Measurements from ENCODE around the gene ZNF652. TPM values are rescaled to one million over a fixed set of nuclear protein-coding genes. Genes with fewer than 3 reads are reported as not detected.

Gene ZNF652
- total and polyA plus RNA-seq, 2 experiments from 2014 or later = 36.2 to 54.5 TPM

DNA sequence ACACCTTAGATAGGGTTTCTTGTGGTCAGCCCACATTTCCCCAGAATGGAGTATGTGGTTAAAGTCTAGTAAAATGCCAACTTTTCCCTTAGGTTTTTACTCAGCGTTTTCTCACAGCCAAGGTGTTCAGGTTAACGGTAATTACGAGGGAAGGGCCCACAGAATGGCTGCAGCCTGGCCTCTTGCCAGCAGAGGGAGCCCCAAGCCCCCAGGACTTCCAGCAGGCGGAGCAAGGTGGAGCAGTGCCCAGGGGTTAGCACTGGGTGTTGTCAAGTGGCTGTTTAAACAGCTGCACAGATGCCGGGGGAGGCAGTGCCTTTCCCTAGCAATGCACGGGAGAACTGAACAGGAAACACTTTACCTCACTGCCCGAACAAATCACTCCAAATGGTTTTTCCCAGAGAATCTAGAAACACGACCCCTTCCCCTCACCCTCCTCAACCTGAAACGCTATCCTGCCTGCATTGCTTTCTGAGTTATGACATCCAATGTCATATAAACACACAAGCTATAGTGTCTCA lies 46.0 kb upstream of the ZNF652 start:
- peaks cover 96% of the 10 kb centered on the region for H3K36me3 Mint-ChIP-seq (ENCODE audit: low read depth)
- no peak overlapping the region for H3K4me3 ChIP-seq
- TF ChIP-seq STAT1 (IDR thresholded peaks at IDR 0.05; ENCODE audit: unreplicated experiment) (no peak), ZNF331 (CRISPR knock-in tag; IDR thresholded peaks at IDR 0.05; ENCODE audit: low read depth) (no peak), EZH2 (IDR thresholded peaks at IDR 0.05; ENCODE audit: low read depth, unreplicated experiment) (no peak), POLR2AphosphoS5 (IDR thresholded peaks at IDR 0.05; ENCODE audit: low read depth) (no peak)
- TF ChIP-seq, protein P1, sequence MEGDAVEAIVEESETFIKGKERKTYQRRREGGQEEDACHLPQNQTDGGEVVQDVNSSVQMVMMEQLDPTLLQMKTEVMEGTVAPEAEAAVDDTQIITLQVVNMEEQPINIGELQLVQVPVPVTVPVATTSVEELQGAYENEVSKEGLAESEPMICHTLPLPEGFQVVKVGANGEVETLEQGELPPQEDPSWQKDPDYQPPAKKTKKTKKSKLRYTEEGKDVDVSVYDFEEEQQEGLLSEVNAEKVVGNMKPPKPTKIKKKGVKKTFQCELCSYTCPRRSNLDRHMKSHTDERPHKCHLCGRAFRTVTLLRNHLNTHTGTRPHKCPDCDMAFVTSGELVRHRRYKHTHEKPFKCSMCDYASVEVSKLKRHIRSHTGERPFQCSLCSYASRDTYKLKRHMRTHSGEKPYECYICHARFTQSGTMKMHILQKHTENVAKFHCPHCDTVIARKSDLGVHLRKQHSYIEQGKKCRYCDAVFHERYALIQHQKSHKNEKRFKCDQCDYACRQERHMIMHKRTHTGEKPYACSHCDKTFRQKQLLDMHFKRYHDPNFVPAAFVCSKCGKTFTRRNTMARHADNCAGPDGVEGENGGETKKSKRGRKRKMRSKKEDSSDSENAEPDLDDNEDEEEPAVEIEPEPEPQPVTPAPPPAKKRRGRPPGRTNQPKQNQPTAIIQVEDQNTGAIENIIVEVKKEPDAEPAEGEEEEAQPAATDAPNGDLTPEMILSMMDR (conservative IDR thresholded peaks at IDR 0.05; ENCODE audit: low read depth in 2 of 2) = peak; percentile 97 to 98
- H3F3A ChIP-seq (replicated peaks; ENCODE audit: low read depth) = peaks cover 43% of the 10 kb centered on the region; the same call in 1 of the 2 replicates
- peaks cover 20% of the 10 kb centered on the region for H4K20me1 ChIP-seq (replicated peaks; ENCODE audit: insufficient read depth)
- H3K4me2 ChIP-seq = no peak overlapping the region
- peaks cover 70% of the 10 kb centered on the region for H3K36me3 ChIP-seq (ENCODE audit: insufficient read depth)
- no peak overlapping the region for H2AFZ ChIP-seq
- peaks cover 1% of the 10 kb centered on the region; the same call in 1 of the 3 replicates for H3K4me1 Mint-ChIP-seq
- peaks cover 13% of the 10 kb centered on the region for H3K79me2 ChIP-seq (replicated peaks; ENCODE audit: insufficient read depth)
- no peaks in the 10 kb centered on the region for H3K4me1 ChIP-seq (ENCODE audit: insufficient read depth)
- H3K4me3 Mint-ChIP-seq = no peak overlapping the region
- H3K27ac Mint-ChIP-seq = no peak overlapping the region
- no peaks in the 10 kb centered on the region for H3K9me2 ChIP-seq (ENCODE audit: insufficient read depth)
- ATAC-seq (peak; percentile 100), DNase-seq (ENCODE audit: low spot score) (peak; percentile 88)
- 0 out of 2 replicates have a peak overlapping the region, but pooled peaks have one; percentile 63 for H3K27ac ChIP-seq (ENCODE audit: low read depth)
- no peaks in the 10 kb centered on the region for H3K9me3 Mint-ChIP-seq
- peaks cover 12% of the 10 kb centered on the region for H3K27me3 Mint-ChIP-seq (ENCODE audit: insufficient read depth, low read depth, poor library complexity)
- H3K27me3 ChIP-seq (ENCODE audit: insufficient read depth) = no peaks in the 10 kb centered on the region

DNA sequence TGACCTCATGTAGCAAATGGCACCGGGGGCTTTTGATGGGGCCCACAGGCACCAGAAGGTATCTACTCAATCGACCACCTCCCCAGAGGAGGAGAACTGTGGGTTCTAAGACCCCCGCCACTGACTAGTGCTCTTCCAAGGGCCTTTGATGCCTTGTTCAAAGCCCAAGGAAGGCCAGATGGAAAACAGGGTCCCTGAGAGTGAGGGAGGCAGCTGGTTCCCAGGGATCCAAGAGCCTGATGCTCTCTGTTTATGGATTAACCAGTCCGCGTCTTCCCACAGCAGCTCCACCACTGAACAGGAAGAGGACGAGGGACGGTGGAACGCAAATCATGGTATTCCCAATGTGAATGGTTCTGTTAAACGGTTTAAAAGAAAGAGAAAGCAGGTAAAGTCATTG lies 45.0 kb upstream of the ZNF652 start:
- Mint-ChIP-seq H3K27me3 (ENCODE audit: insufficient read depth, low read depth, poor library complexity) (peaks cover 12% of the 10 kb centered on the region), H3K4me1 (peaks cover 8% of the 10 kb centered on the region; the same call in 2 of the 3 replicates), H3K27ac (no peak overlapping the region), H3K4me3 (no peak overlapping the region), H3K9me3 (no peaks in the 10 kb centered on the region), H3K36me3 (ENCODE audit: low read depth) (peaks cover 93% of the 10 kb centered on the region)
- Histone ChIP-seq H3K4me1 (ENCODE audit: insufficient read depth) (no peaks in the 10 kb centered on the region), H2AFZ (no peak overlapping the region), H3K4me3 (no peak overlapping the region), H3F3A (replicated peaks; ENCODE audit: low read depth) (peaks cover 36% of the 10 kb centered on the region; the same call in 1 of the 2 replicates), H3K36me3 (ENCODE audit: insufficient read depth) (peaks cover 62% of the 10 kb centered on the region), H3K27ac (ENCODE audit: low read depth) (no peak overlapping the region), H3K79me2 (replicated peaks; ENCODE audit: insufficient read depth) (0 out of 2 replicates have a peak, but pooled peaks cover 3% of the 10 kb centered on the region), H3K9me2 (ENCODE audit: insufficient read depth) (no peaks in the 10 kb centered on the region), H4K20me1 (replicated peaks; ENCODE audit: insufficient read depth) (peaks cover 17% of the 10 kb centered on the region), H3K4me2 (no peak overlapping the region), H3K27me3 (ENCODE audit: insufficient read depth) (no peaks in the 10 kb centered on the region)
- no peak for DNase-seq (ENCODE audit: low spot score)
- TF ChIP-seq EZH2 (IDR thresholded peaks at IDR 0.05; ENCODE audit: low read depth, unreplicated experiment) = no peak
- TF ChIP-seq ZNF462 (CRISPR knock-in tag; IDR thresholded peaks at IDR 0.05) = no peak
- TF ChIP-seq REST (IDR thresholded peaks at IDR 0.05; ENCODE audit: unreplicated experiment) = no peak
- no peak for TF ChIP-seq ETS1 (IDR thresholded peaks at IDR 0.05)
- no peak for ATAC-seq

All from GM23338 (cell line).